GM21723 (cell line): ENCODE results near the gene CD320.

Experiments
- ATAC-seq: cut with Tn5 transposase; IDR thresholded peaks from one replicate; pipeline ENCODE4 v1.9.1; 2021; ENCODE audit warnings: mild to moderate bottlenecking, moderate library complexity; ENCODE audit not compliant: unreplicated experiment

Gene CD320

GRCh38 chr19:8255426-8256125 lies 52.6 kb downstream of the CD320 start:
- no peak for ATAC-seq

- no peak for ATAC-seq
Observed at GRCh38 chr19:8254286-8255001, 53.7 kb downstream of the CD320 start.

- ATAC-seq, result no peak
Observed at GRCh38 chr19:8253678-8254077, 54.5 kb downstream of the CD320 start.

- ATAC-seq, result peak; percentile 43
Observed at GRCh38 chr19:8252922-8253589, 55.1 kb downstream of the CD320 start.
